H1 (cell line): Measurements from ENCODE around the gene PIGH. TPM values are rescaled to one million over a fixed set of nuclear protein-coding genes. Genes with fewer than 3 reads are reported as not detected.

Experiments used
- E2F6 ChIP-seq: IDR thresholded peaks from 2 replicates; pipeline ENCODE4 v1.6.1; 2012; ENCODE audit warnings: inconsistent platforms
- HDAC2 ChIP-seq, 2 experiments: fragments of 300-600 bp in 1 of 2; sonication (generic) in 1 of 2; IDR thresholded peaks; 2 replicates each; pipeline ENCODE4 v1.6.1; 2011 to 2012; ENCODE audit warnings: low read depth in 2 of 2, low read length in 2 of 2, mild to moderate bottlenecking in 2 of 2, moderate library complexity in 2 of 2, borderline replicate concordance in 1 of 2, inconsistent platforms in 1 of 2
- HDAC6 ChIP-seq: IDR thresholded peaks from one replicate; pipeline ENCODE4 v1.7.1; 2012; ENCODE audit warnings: low read depth, mild to moderate bottlenecking, inconsistent platforms, low read length, moderate library complexity
- RAD21 ChIP-seq, 2 experiments: IDR thresholded peaks in 1 of 2; conservative IDR thresholded peaks in 1 of 2; 2 replicates each; pipeline ENCODE4 v1.6.1; 2011; ENCODE audit warnings: low read depth in 2 of 2, low read length in 2 of 2, improper control_type of control experiment in 1 of 2, inconsistent platforms in 1 of 2, mild to moderate bottlenecking in 1 of 2, moderate library complexity in 1 of 2
- USF2 ChIP-seq: IDR thresholded peaks from 2 replicates; pipeline ENCODE4 v1.6.1; 2011; ENCODE audit warnings: low read length, improper control_type of control experiment
- polyA plus RNA-seq, 7 experiments: library from polyadenylated mRNA; depleted of rRNA in 3 of 7; stranded (reverse) in 5 of 7; unstranded in 2 of 7; fragments of >200 nt in 5 of 7; fragments of 200-250 nt in 2 of 7; gene quantifications; 1 replicate in 5 of 7; 2 replicates in 1 of 7; 4 replicates in 1 of 7; pipeline versions ENCODE4 v1.2.1 to v1.2.3, GENCODE V29; 2011 to 2013; ENCODE audit warnings: missing spikeins in 2 of 7, mixed read lengths in 2 of 7
- total RNA-seq: library from RNA; stranded (reverse); fragmentation: NEBNext Ultra II Directional; extraction: Animal tissue kit (Norgen Biotek cat#: 25700); gene quantifications from 2 replicates; pipeline ENCODE4 v1.2.1, GENCODE V29; 2021

The PIGH gene
- total and polyA plus RNA-seq, 2 of the 8 experiments (the other 6 are each of a cell fraction or from before 2014, with no cell fraction given), result 7.2 to 8.6 TPM

- no peak for TF ChIP-seq USF2
- no peak for TF ChIP-seq E2F6
- TF ChIP-seq HDAC2 (IDR thresholded peaks at IDR 0.05; ENCODE audit: borderline replicate concordance in 1 of 2, low read depth in 2 of 2, low read length in 2 of 2), result no peak
- TF ChIP-seq RAD21 (IDR thresholded peaks at IDR 0.05 in 1 of 2, conservative IDR thresholded peaks at IDR 0.05 in 1 of 2; ENCODE audit: low read depth in 2 of 2, low read length in 2 of 2), result no peak
- TF ChIP-seq HDAC6, result no peak
Measured at GRCh38 chr14:67581643-67582042, 18.4 kb downstream of the PIGH start (continued).
